H9 (cell line): ENCODE measurements around the gene PPARA. TPM values are rescaled to one million over a fixed set of nuclear protein-coding genes. Genes with fewer than 3 reads are reported as not detected.

Experiments used
- DNase-seq: peaks from one replicate; pipeline ENCODE4 v3.0.0-alpha.2; 2017
- H2AFZ ChIP-seq: one replicate; pipeline ENCODE4 v1.6.1; 2013; ENCODE audit warnings: mild to moderate bottlenecking, low read length, control low read depth, moderate library complexity
- H2AK5ac ChIP-seq: 2 replicates; pipeline ENCODE4 v1.6.1; 2013; ENCODE audit warnings: low read length, control low read depth, mixed read lengths; ENCODE audit not compliant: insufficient read length
- H2BK120ac ChIP-seq: one replicate; pipeline ENCODE4 v1.6.1; 2013; ENCODE audit warnings: low read depth, mild to moderate bottlenecking, low read length, control low read depth, inconsistent platforms; ENCODE audit not compliant: poor library complexity, severe bottlenecking
- H2BK12ac ChIP-seq: 2 replicates; pipeline ENCODE4 v1.6.1; 2013; ENCODE audit warnings: low read length, control low read depth, mixed read lengths, low read depth; ENCODE audit not compliant: insufficient read length
- H2BK15ac ChIP-seq: 2 replicates; pipeline ENCODE4 v1.6.1; 2013; ENCODE audit warnings: low read depth, low read length, control low read depth
- H2BK20ac ChIP-seq: one replicate; pipeline ENCODE4 v1.6.1; 2013; ENCODE audit warnings: low read depth, mild to moderate bottlenecking, low read length, control low read depth, inconsistent platforms; ENCODE audit not compliant: poor library complexity, severe bottlenecking
- H2BK5ac ChIP-seq: 2 replicates; pipeline ENCODE4 v1.6.1; 2013; ENCODE audit warnings: low read length, control low read depth, mixed read lengths; ENCODE audit not compliant: insufficient read length
- H3K14ac ChIP-seq: 2 replicates; pipeline ENCODE4 v1.6.1; 2013; ENCODE audit warnings: low read length, control low read depth; ENCODE audit not compliant: insufficient read depth
- H3K18ac ChIP-seq: 2 replicates; pipeline ENCODE4 v1.6.1; 2013; ENCODE audit warnings: low read depth, mild to moderate bottlenecking, mixed read lengths, low read length, control low read depth; ENCODE audit not compliant: insufficient read length
- H3K23ac ChIP-seq: 2 replicates; pipeline ENCODE4 v1.6.1; 2013; ENCODE audit warnings: low read length, control low read depth, mixed read lengths, low read depth; ENCODE audit not compliant: insufficient read length
- H3K23me2 ChIP-seq: 2 replicates; pipeline ENCODE4 v1.6.1; 2013; ENCODE audit warnings: low read depth, mild to moderate bottlenecking, mixed read lengths, low read length, control low read depth; ENCODE audit not compliant: insufficient read length, poor library complexity, severe bottlenecking
- H3K27ac ChIP-seq: 2 replicates; pipeline ENCODE4 v1.5.1; 2013; ENCODE audit warnings: low read length, control low read depth, mixed read lengths, low read depth; ENCODE audit not compliant: insufficient read length
- H3K27me3 ChIP-seq: 2 replicates; pipeline ENCODE4 v1.6.1; 2013; ENCODE audit warnings: low read length, control low read depth, inconsistent platforms; ENCODE audit not compliant: insufficient read depth
- H3K4ac ChIP-seq: 2 replicates; pipeline ENCODE4 v1.6.1; 2013; ENCODE audit warnings: low read depth, mild to moderate bottlenecking, control low read depth, inconsistent platforms, low read length, moderate library complexity
- H3K4me1 ChIP-seq: 2 replicates; pipeline ENCODE4 v1.6.1; 2013; ENCODE audit warnings: low read length, control low read depth, inconsistent platforms; ENCODE audit not compliant: insufficient read depth
- H3K4me2 ChIP-seq: 2 replicates; pipeline ENCODE4 v1.6.1; 2013; ENCODE audit warnings: low read length, control low read depth, mixed read lengths; ENCODE audit not compliant: insufficient read length, insufficient read depth
- H3K56ac ChIP-seq: 2 replicates; pipeline ENCODE4 v1.6.1; 2013; ENCODE audit warnings: low read depth, mild to moderate bottlenecking, mixed read lengths, low read length, control low read depth; ENCODE audit not compliant: insufficient read length
- H3K79me1 ChIP-seq: 2 replicates; pipeline ENCODE4 v1.6.1; 2013; ENCODE audit warnings: low read depth, mild to moderate bottlenecking, moderate library complexity, low read length, control low read depth, inconsistent platforms; ENCODE audit not compliant: insufficient read depth, poor library complexity, severe bottlenecking
- H3K79me2 ChIP-seq: 2 replicates; pipeline ENCODE4 v1.6.1; 2013; ENCODE audit warnings: low read length, control low read depth, inconsistent platforms; ENCODE audit not compliant: insufficient read depth
- H3K9ac ChIP-seq: 2 replicates; pipeline ENCODE4 v1.6.1; 2013; ENCODE audit warnings: low read length, control low read depth, mixed read lengths; ENCODE audit not compliant: insufficient read length; ENCODE audit errors: extremely low read depth
- H3K9me3 ChIP-seq: one replicate; pipeline ENCODE4 v1.6.1; 2013; ENCODE audit warnings: low read depth, low read length, inconsistent platforms; ENCODE audit not compliant: control insufficient read depth
- H3T11ph ChIP-seq: one replicate; pipeline ENCODE4 v1.6.1; 2013; ENCODE audit warnings: mild to moderate bottlenecking, low read length, control low read depth, inconsistent platforms
- H4K20me1 ChIP-seq: one replicate; pipeline ENCODE4 v1.6.1; 2013; ENCODE audit not compliant: control insufficient read depth, insufficient read length, insufficient read depth
- H4K5ac ChIP-seq: 2 replicates; pipeline ENCODE4 v1.6.1; 2013; ENCODE audit warnings: low read depth, mild to moderate bottlenecking, mixed read lengths, low read length, control low read depth; ENCODE audit not compliant: insufficient read length
- H4K8ac ChIP-seq: replicated peaks from 2 replicates; pipeline ENCODE4 v1.6.1; 2013; ENCODE audit warnings: low read length, control low read depth, mixed read lengths, low read depth; ENCODE audit not compliant: insufficient read length
- H4K91ac ChIP-seq: 2 replicates; pipeline ENCODE4 v1.6.1; 2013; ENCODE audit warnings: low read depth, mild to moderate bottlenecking, moderate library complexity, mixed read lengths, low read length, control low read depth; ENCODE audit not compliant: insufficient read length
- H3K27ac Mint-ChIP-seq, 3 experiments: 2 replicates in 2 of 3; 3 replicates in 1 of 3; pipeline ENCODE4 v1.8.0; 2020 to 2021; ENCODE audit warnings: mixed read lengths in 3 of 3, mild to moderate bottlenecking in 1 of 3, moderate library complexity in 1 of 3
- H3K27me3 Mint-ChIP-seq: 2 replicates; pipeline ENCODE4 v1.8.0; 2021; ENCODE audit warnings: low read depth, mild to moderate bottlenecking, moderate library complexity, mixed read lengths
- H3K36me3 Mint-ChIP-seq, 3 experiments: 2 replicates in 2 of 3; 3 replicates in 1 of 3; pipeline ENCODE4 v1.8.0; 2020 to 2021; ENCODE audit warnings: low read depth in 3 of 3, mixed read lengths in 3 of 3; ENCODE audit not compliant: insufficient read depth in 1 of 3
- H3K4me1 Mint-ChIP-seq, 2 experiments: 2 replicates each; pipeline ENCODE4 v1.8.0; 2020; ENCODE audit warnings: mixed read lengths in 2 of 2
- H3K4me3 Mint-ChIP-seq, 2 experiments: 2 replicates in 1 of 2; 3 replicates in 1 of 2; pipeline ENCODE4 v1.8.0; 2020 to 2021; ENCODE audit warnings: mild to moderate bottlenecking in 2 of 2, mixed read lengths in 2 of 2, moderate library complexity in 1 of 2
- H3K9me3 Mint-ChIP-seq, 2 experiments: 2 replicates in 1 of 2; 3 replicates in 1 of 2; pipeline ENCODE4 v1.8.0; 2020; ENCODE audit warnings: mild to moderate bottlenecking in 2 of 2, mixed read lengths in 2 of 2, moderate library complexity in 1 of 2
- CTCF ChIP-seq: fragments of 200-600 bp; sonication (generic); conservative IDR thresholded peaks from 3 replicates; pipeline ENCODE4 v1.8.0; 2021; ENCODE audit warnings: antibody characterized with exemption, mild to moderate bottlenecking
- WGBS: extraction: QIAGEN DNeasy Blood & Tissue Kit; methylation state at CpG from one replicate; pipeline ENCODE4 v1.1.7; 2013; ENCODE audit warnings: missing lambda C conversion rate, low lambda C conversion rate, mixed read lengths; ENCODE audit not compliant: insufficient read length; ENCODE audit errors: extremely low coverage; 5-methylcytosine and 5-hydroxymethylcytosine counted together
- total RNA-seq: library from RNA; stranded (reverse); gene quantifications from 2 replicates; pipeline ENCODE4 v1.2.1, GENCODE V29; 2021

PPARA gene
- total RNA-seq, 1 experiment from 2014 or later: 7.3 TPM

DNA sequence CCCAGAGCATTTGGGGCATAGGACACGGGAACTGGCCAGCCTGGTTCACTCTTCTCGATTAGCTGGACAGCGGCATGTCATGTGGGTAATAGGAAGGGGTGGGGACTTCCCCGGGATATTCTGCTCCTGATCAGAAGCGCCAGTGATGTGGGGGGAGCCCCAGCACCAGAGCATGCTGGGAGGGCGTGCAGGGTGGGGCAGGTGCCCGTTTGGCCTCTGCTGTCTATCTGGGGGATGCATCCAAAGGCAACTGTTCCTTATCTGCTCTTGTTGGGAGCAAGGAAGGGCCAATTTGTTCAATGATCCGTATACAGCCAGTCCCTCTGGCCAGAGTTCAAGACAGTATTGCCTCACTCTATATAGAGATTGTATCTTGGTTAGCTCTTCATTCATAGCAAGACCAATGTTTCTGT is 43.6 kb downstream of the PPARA start:
- Histone ChIP-seq H3K27ac (no peak overlapping the region), H3K79me1 (no peaks in the 10 kb centered on the region), H3K4ac (no peak overlapping the region), H2AFZ (no peak overlapping the region), H2BK20ac (no peak overlapping the region), H3K4me2 (no peak overlapping the region), H3K56ac (no peak overlapping the region), H3K27me3 (no peaks in the 10 kb centered on the region), H2BK120ac (no peak overlapping the region), H2BK15ac (no peak overlapping the region; the same call in 1 of the 2 replicates), H4K5ac (no peak overlapping the region), H4K20me1 (no peaks in the 10 kb centered on the region), H3K23ac (no peak overlapping the region), H3K18ac (no peak overlapping the region), H3T11ph (no peak overlapping the region), H3K14ac (no peak overlapping the region), H4K8ac (no peak overlapping the region), H2AK5ac (no peak overlapping the region), H2BK5ac (no peak overlapping the region), H2BK12ac (no peak overlapping the region), H3K9me3 (no peaks in the 10 kb centered on the region), H3K4me1 (no peaks in the 10 kb centered on the region), H3K23me2 (no peaks in the 10 kb centered on the region), H3K9ac (no peak overlapping the region), H3K79me2 (no peaks in the 10 kb centered on the region), H4K91ac (no peak overlapping the region)
- Mint-ChIP-seq H3K9me3 (no peaks in the 10 kb centered on the region), H3K4me3 (no peak overlapping the region), H3K36me3 (peaks cover 0 to 1% (median 0%) of the 10 kb centered on the region in 3 experiments; a peak in 1 of 7 replicates), H3K27me3 (peaks cover 3% of the 10 kb centered on the region; the same call in 1 of the 2 replicates), H3K4me1 (peaks cover 0 to 4% of the 10 kb centered on the region in 2 experiments; a peak in 2 of 4 replicates), H3K27ac (no peak overlapping the region)
- WGBS: no CpG with 5 or more reads among the region's 8 CpGs
- no peak for TF ChIP-seq CTCF
- no peak for DNase-seq
